ENCODE data around the gene GFER.

Gene GFER

DNA sequence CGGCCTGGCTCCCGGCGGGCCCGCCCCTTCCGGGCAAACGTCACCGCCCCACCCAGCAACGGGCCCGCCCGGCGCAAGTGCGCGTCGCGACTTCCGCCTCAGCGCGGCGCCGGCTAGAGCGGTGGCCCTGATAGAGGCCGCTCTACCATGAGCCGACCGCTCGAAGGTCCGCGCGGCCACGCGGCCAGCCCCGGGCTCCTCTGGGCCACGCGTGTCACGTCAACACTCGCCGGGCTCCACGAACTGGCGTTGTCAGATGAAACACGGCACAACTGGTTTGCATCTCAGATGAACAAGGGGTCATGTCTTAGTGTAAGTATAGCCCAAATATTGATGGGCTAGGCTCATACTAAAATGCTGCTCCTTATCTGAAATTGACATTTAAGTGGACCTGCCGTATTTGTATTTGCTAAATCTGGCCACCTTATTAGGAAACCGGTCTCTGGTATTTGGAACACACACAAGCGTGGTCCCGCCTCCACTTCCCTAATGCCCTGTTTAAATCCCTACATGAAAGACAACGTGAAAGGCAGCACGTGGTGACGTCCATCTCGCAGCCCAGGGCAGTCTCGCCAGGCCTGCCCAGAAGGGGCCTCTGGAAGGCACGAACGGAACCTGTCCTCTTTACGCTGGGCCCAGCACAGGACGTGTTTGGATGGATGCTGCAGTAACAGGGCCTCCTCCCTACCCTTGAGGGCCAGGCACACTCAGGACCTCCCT is 26.0 kb downstream of the GFER start, which contains the start of gene ZNF598 (continued):
- TF ChIP-seq, protein P1, sequence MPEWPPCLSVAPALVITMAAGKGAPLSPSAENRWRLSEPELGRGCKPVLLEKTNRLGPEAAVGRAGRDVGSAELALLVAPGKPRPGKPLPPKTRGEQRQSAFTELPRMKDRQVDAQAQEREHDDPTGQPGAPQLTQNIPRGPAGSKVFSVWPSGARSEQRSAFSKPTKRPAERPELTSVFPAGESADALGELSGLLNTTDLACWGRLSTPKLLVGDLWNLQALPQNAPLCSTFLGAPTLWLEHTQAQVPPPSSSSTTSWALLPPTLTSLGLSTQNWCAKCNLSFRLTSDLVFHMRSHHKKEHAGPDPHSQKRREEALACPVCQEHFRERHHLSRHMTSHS (tag by site-specific recombination; IDR thresholded peaks at IDR 0.05): no peak
- TF ChIP-seq ZNF404 (tag by site-specific recombination; IDR thresholded peaks at IDR 0.05) (0 out of 2 replicates have a peak, but pooled peaks have one; percentile 7), ZNF157 (tag by site-specific recombination; IDR thresholded peaks at IDR 0.05) (no peak), ZNF473 (tag by site-specific recombination; IDR thresholded peaks at IDR 0.05) (no peak), REPIN1 (tag by site-specific recombination; IDR thresholded peaks at IDR 0.05; ENCODE audit: low read depth) (no peak), ZNF23 (tag by site-specific recombination; IDR thresholded peaks at IDR 0.05; ENCODE audit: borderline replicate concordance) (no peak), SP2 (tag by site-specific recombination; IDR thresholded peaks at IDR 0.05) (peak; percentile 51), ZNF132 (tag by site-specific recombination; IDR thresholded peaks at IDR 0.05; ENCODE audit: borderline replicate concordance) (no peak), ZNF2 (tag by site-specific recombination; IDR thresholded peaks at IDR 0.05) (peak; percentile 72), ZBTB17 (tag by site-specific recombination; IDR thresholded peaks at IDR 0.05) (peak; percentile 67), ZNF133 (tag by site-specific recombination; IDR thresholded peaks at IDR 0.05) (no peak), ZNF10 (tag by site-specific recombination; IDR thresholded peaks at IDR 0.05) (no peak), GLIS2 (tag by site-specific recombination; IDR thresholded peaks at IDR 0.05) (no peak), ZNF140 (tag by site-specific recombination; IDR thresholded peaks at IDR 0.05) (no peak), ZNF366 (tag by site-specific recombination; conservative IDR thresholded peaks at IDR 0.05) (no peak), ZFP37 (tag by site-specific recombination; IDR thresholded peaks at IDR 0.05) (peak; percentile 78), WT1 (tag by site-specific recombination; IDR thresholded peaks at IDR 0.05) (no peak; the same call in 1 of the 2 replicates)
- TF ChIP-seq, protein P2, sequence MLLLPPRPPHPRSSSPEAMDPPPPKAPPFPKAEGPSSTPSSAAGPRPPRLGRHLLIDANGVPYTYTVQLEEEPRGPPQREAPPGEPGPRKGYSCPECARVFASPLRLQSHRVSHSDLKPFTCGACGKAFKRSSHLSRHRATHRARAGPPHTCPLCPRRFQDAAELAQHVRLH (tag by site-specific recombination; IDR thresholded peaks at IDR 0.05): peak; percentile 76; the same call in 1 of the 2 replicates
- TF ChIP-seq, protein P3, sequence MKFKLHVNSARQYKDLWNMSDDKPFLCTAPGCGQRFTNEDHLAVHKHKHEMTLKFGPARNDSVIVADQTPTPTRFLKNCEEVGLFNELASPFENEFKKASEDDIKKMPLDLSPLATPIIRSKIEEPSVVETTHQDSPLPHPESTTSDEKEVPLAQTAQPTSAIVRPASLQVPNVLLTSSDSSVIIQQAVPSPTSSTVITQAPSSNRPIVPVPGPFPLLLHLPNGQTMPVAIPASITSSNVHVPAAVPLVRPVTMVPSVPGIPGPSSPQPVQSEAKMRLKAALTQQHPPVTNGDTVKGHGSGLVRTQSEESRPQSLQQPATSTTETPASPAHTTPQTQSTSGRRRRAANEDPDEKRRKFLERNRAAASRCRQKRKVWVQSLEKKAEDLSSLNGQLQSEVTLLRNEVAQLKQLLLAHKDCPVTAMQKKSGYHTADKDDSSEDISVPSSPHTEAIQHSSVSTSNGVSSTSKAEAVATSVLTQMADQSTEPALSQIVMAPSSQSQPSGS (tag by site-specific recombination; IDR thresholded peaks at IDR 0.05; ENCODE audit: low read depth): no peak
- TF ChIP-seq, protein P4, sequence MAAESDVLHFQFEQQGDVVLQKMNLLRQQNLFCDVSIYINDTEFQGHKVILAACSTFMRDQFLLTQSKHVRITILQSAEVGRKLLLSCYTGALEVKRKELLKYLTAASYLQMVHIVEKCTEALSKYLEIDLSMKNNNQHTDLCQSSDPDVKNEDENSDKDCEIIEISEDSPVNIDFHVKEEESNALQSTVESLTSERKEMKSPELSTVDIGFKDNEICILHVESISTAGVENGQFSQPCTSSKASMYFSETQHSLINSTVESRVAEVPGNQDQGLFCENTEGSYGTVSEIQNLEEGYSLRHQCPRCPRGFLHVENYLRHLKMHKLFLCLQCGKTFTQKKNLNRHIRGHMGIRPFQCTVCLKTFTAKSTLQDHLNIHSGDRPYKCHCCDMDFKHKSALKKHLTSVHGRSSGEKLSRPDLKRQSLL (tag by site-specific recombination; IDR thresholded peaks at IDR 0.05): 0 out of 2 replicates have a peak, but pooled peaks have one; percentile 8
- TF ChIP-seq, protein P5, sequence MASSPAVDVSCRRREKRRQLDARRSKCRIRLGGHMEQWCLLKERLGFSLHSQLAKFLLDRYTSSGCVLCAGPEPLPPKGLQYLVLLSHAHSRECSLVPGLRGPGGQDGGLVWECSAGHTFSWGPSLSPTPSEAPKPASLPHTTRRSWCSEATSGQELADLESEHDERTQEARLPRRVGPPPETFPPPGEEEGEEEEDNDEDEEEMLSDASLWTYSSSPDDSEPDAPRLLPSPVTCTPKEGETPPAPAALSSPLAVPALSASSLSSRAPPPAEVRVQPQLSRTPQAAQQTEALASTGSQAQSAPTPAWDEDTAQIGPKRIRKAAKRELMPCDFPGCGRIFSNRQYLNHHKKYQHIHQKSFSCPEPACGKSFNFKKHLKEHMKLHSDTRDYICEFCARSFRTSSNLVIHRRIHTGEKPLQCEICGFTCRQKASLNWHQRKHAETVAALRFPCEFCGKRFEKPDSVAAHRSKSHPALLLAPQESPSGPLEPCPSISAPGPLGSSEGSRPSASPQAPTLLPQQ (tag by site-specific recombination; IDR thresholded peaks at IDR 0.05): peak; percentile 78
- TF ChIP-seq, protein P6, sequence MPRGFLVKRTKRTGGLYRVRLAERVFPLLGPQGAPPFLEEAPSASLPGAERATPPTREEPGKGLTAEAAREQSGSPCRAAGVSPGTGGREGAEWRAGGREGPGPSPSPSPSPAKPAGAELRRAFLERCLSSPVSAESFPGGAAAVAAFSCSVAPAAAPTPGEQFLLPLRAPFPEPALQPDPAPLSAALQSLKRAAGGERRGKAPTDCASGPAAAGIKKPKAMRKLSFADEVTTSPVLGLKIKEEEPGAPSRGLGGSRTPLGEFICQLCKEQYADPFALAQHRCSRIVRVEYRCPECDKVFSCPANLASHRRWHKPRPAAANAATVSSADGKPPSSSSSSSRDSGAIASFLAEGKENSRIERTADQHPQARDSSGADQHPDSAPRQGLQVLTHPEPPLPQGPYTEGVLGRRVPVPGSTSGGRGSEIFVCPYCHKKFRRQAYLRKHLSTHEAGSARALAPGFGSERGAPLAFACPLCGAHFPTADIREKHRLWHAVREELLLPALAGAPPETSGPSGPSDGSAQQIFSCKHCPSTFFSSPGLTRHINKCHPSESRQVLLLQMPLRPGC (tag by site-specific recombination; IDR thresholded peaks at IDR 0.05): peak; percentile 46; the same call in 1 of the 2 replicates
- TF ChIP-seq, protein P7, sequence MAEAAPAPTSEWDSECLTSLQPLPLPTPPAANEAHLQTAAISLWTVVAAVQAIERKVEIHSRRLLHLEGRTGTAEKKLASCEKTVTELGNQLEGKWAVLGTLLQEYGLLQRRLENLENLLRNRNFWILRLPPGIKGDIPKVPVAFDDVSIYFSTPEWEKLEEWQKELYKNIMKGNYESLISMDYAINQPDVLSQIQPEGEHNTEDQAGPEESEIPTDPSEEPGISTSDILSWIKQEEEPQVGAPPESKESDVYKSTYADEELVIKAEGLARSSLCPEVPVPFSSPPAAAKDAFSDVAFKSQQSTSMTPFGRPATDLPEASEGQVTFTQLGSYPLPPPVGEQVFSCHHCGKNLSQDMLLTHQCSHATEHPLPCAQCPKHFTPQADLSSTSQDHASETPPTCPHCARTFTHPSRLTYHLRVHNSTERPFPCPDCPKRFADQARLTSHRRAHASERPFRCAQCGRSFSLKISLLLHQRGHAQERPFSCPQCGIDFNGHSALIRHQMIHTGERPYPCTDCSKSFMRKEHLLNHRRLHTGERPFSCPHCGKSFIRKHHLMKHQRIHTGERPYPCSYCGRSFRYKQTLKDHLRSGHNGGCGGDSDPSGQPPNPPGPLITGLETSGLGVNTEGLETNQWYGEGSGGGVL (tag by site-specific recombination; IDR thresholded peaks at IDR 0.05): no peak
- TF ChIP-seq, protein P8, sequence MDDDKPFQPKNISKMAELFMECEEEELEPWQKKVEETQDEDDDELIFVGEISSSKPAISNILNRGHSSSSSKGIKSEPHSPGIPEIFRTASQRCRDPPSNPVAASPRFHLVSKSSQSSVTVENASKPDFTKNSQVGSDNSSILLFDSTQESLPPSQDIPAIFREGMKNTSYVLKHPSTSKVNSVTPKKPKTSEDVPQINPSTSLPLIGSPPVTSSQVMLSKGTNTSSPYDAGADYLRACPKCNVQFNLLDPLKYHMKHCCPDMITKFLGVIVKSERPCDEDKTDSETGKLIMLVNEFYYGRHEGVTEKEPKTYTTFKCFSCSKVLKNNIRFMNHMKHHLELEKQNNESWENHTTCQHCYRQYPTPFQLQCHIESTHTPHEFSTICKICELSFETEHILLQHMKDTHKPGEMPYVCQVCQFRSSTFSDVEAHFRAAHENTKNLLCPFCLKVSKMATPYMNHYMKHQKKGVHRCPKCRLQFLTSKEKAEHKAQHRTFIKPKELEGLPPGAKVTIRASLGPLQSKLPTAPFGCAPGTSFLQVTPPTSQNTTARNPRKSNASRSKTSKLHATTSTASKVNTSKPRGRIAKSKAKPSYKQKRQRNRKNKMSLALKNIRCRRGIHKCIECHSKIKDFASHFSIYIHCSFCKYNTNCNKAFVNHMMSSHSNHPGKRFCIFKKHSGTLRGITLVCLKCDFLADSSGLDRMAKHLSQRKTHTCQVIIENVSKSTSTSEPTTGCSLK (tag by site-specific recombination; IDR thresholded peaks at IDR 0.05): no peak
- TF ChIP-seq, protein P9, sequence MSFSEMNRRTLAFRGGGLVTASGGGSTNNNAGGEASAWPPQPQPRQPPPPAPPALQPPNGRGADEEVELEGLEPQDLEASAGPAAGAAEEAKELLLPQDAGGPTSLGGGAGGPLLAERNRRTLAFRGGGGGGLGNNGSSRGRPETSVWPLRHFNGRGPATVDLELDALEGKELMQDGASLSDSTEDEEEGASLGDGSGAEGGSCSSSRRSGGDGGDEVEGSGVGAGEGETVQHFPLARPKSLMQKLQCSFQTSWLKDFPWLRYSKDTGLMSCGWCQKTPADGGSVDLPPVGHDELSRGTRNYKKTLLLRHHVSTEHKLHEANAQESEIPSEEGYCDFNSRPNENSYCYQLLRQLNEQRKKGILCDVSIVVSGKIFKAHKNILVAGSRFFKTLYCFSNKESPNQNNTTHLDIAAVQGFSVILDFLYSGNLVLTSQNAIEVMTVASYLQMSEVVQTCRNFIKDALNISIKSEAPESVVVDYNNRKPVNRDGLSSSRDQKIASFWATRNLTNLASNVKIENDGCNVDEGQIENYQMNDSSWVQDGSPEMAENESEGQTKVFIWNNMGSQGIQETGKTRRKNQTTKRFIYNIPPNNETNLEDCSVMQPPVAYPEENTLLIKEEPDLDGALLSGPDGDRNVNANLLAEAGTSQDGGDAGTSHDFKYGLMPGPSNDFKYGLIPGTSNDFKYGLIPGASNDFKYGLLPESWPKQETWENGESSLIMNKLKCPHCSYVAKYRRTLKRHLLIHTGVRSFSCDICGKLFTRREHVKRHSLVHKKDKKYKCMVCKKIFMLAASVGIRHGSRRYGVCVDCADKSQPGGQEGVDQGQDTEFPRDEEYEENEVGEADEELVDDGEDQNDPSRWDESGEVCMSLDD (tag by site-specific recombination; IDR thresholded peaks at IDR 0.05): no peak
